SIG-M5 (cell line): ENCODE results near the gene ZNF205.
"Not testable (repeated sequence)": the region's sequence is repeated elsewhere in the genome, so short reads cannot be mapped to it uniquely, and the experiment has no call there.

ENCODE experiments used
- DNase-seq: peaks from one replicate; lab custom pipeline; 2025; lab: John Stamatoyannopoulos, UW

The ZNF205 gene

GRCh38 chr16:3112058-3112880, at the start of gene ZNF205:
ZNF205 (plus strand) TSS chr16:3112586; CDS start chr16:3113431, 845 bp downstream.
- no peak for DNase-seq

GRCh38 chr16:3063625-3064386, 48.6 kb upstream of the ZNF205 start:
- DNase-seq, result no peak

GRCh38 chr16:3065069-3065741, 47.2 kb upstream of the ZNF205 start, which contains the start of gene IL32:
IL32 (plus strand) TSS chr16:3065640; CDS start chr16:3065812, 172 bp downstream.
- no peak for DNase-seq

GRCh38 chr16:3065742-3066439, 46.5 kb upstream of the ZNF205 start:
- no peak for DNase-seq

GRCh38 chr16:3066440-3066748, 46.0 kb upstream of the ZNF205 start:
- DNase-seq, result no peak

- DNase-seq, result no peak
These were observed 43.9 kb upstream of the ZNF205 start for GRCh38 chr16:3068487-3068886.

GRCh38 chr16:3069146-3069545, 43.2 kb upstream of the ZNF205 start:
- DNase-seq, result not testable (repeated sequence)

- DNase-seq, result no peak
These were observed 41.7 kb upstream of the ZNF205 start for GRCh38 chr16:3070608-3071111.

- DNase-seq, result no peak
These were observed 40.7 kb upstream of the ZNF205 start for GRCh38 chr16:3071655-3072054.

- not testable (repeated sequence) for DNase-seq
These were observed 40.2 kb upstream of the ZNF205 start for GRCh38 chr16:3072148-3072547.

GRCh38 chr16:3072576-3073263, 39.7 kb upstream of the ZNF205 start:
- not testable (repeated sequence) for DNase-seq

GRCh38 chr16:3073448-3073847, 38.9 kb upstream of the ZNF205 start:
- no peak for DNase-seq

GRCh38 chr16:3074860-3075522, 37.4 kb upstream of the ZNF205 start:
- no peak for DNase-seq

- no peak for DNase-seq
These were observed 36.9 kb upstream of the ZNF205 start for GRCh38 chr16:3075523-3075915.

- not testable (repeated sequence) for DNase-seq
These were observed 36.4 kb upstream of the ZNF205 start for GRCh38 chr16:3075946-3076345.

GRCh38 chr16:3076577-3076976, 35.8 kb upstream of the ZNF205 start:
- no peak for DNase-seq

GRCh38 chr16:3080024-3080423, 32.4 kb upstream of the ZNF205 start:
- no peak for DNase-seq

- DNase-seq, result not testable (repeated sequence)
These were observed 30.4 kb upstream of the ZNF205 start for GRCh38 chr16:3081957-3082356.

GRCh38 chr16:3083408-3083807, 29.0 kb upstream of the ZNF205 start:
- not testable (repeated sequence) for DNase-seq

GRCh38 chr16:3084491-3084890, 27.9 kb upstream of the ZNF205 start:
- DNase-seq, result no peak
